Transverse colon (tissue), 3 donors: ENCODE results near the gene RNF215.

Source experiments
- CTCF ChIP-seq, 5 experiments: fragments of 200-600 bp in 3 of 5; fragments of 450-650 bp in 2 of 5; sonication (generic) in 3 of 5; IDR thresholded peaks; 1 replicate in 2 of 5; 2 replicates in 3 of 5; pipeline ENCODE4 v1.5.1; 2016 to 2017; ENCODE audit warnings: antibody characterized with exemption in 5 of 5, inconsistent platforms in 3 of 5, mild to moderate bottlenecking in 2 of 5, moderate library complexity in 1 of 5
- EP300 ChIP-seq: sonication (generic); formaldehyde crosslinking; IDR thresholded peaks from one replicate; pipeline ENCODE4 v1.6.1; 2017; ENCODE audit warnings: antibody characterized with exemption, low read depth

GRCh38 chr22:30386608-30386959, 627 bp downstream of the RNF215 start:
- no peak for TF ChIP-seq CTCF (IDR thresholded peaks at IDR 0.05)
- no peak for TF ChIP-seq EP300
